Suprapubic skin (tissue), 4 donors: ENCODE data around the gene SNX9. TPM values are rescaled to one million over a fixed set of nuclear protein-coding genes. Genes with fewer than 3 reads are reported as not detected.

ENCODE experiments used
- DNase-seq, 2 donors: peaks; one replicate each; pipeline ENCODE4 v3.0.0-alpha.2; 2019; ENCODE audit warnings: low spot score in 2 of 2
- H3K27ac ChIP-seq: fragments of 200-600 bp; sonication (generic); one replicate; pipeline ENCODE4 v1.5.1; 2019
- H3K27me3 ChIP-seq: fragments of 200-600 bp; sonication (generic); one replicate; pipeline ENCODE4 v1.5.1; 2019
- H3K36me3 ChIP-seq: fragments of 200-600 bp; sonication (generic); one replicate; pipeline ENCODE4 v1.5.1; 2019
- H3K4me1 ChIP-seq: fragments of 200-600 bp; sonication (generic); one replicate; pipeline ENCODE4 v1.5.1; 2019
- H3K4me3 ChIP-seq: fragments of 200-600 bp; sonication (generic); one replicate; pipeline ENCODE4 v1.5.1; 2019; ENCODE audit warnings: mild to moderate bottlenecking
- H3K9me3 ChIP-seq: fragments of 200-600 bp; sonication (generic); one replicate; pipeline ENCODE4 v1.5.1; 2019
- CTCF ChIP-seq, 2 donors: fragments of 200-600 bp in 1 of 2; fragments of 450-650 bp in 1 of 2; sonication (generic) in 1 of 2; IDR thresholded peaks; one replicate each; pipeline ENCODE4 v1.5.1; 2016 to 2019; ENCODE audit warnings: antibody characterized with exemption in 2 of 2, mild to moderate bottlenecking in 1 of 2, moderate library complexity in 1 of 2
- EP300 ChIP-seq: sonication (generic); formaldehyde crosslinking; IDR thresholded peaks from one replicate; pipeline ENCODE4 v1.6.1; 2017; ENCODE audit warnings: antibody characterized with exemption
- POLR2A ChIP-seq, 2 donors: fragments of 450-650 bp; IDR thresholded peaks; one replicate each; pipeline ENCODE4 v1.6.1; 2017; ENCODE audit warnings: antibody characterized with exemption in 2 of 2, mild to moderate bottlenecking in 2 of 2, moderate library complexity in 2 of 2
- POLR2AphosphoS5 ChIP-seq, 3 donors: sonication (generic); formaldehyde crosslinking; IDR thresholded peaks; one replicate each; pipeline ENCODE4 v1.6.1; 2017; ENCODE audit warnings: antibody characterized with exemption in 3 of 3
- whole genome bisulfite sequencing: methylation state at CpG from one replicate; pipeline ENCODE4 v1.1.5; 2018; 5-methylcytosine and 5-hydroxymethylcytosine counted together
- total RNA-seq, 4 donors: library from RNA; depleted of rRNA; stranded (reverse); fragments of >200 nt; gene quantifications; one replicate each; pipeline ENCODE4 v1.1.0, GENCODE V29; 2016

Gene SNX9
- total RNA-seq, 4 donors from 2014 or later = 30.4 to 44.2 (median 35.8) TPM

- Histone ChIP-seq H3K4me3 (no peak overlapping the region), H3K27me3 (no peaks in the 10 kb centered on the region), H3K9me3 (no peaks in the 10 kb centered on the region), H3K4me1 (peaks cover 28% of the 10 kb centered on the region), H3K27ac (no peak overlapping the region), H3K36me3 (peaks cover 5% of the 10 kb centered on the region)
- 97% methylated on average over 11 of the region's 11 CpGs for WGBS
- DNase-seq = no peak
- TF ChIP-seq POLR2A (IDR thresholded peaks at IDR 0.05) (no peak), CTCF (IDR thresholded peaks at IDR 0.05) (no peak), POLR2AphosphoS5 (IDR thresholded peaks at IDR 0.05) (no peak), EP300 (no peak)
Observed at GRCh38 chr6:157864185-157864761, 41.2 kb downstream of the SNX9 start.

- TF ChIP-seq CTCF (IDR thresholded peaks at IDR 0.05) = no peak
- TF ChIP-seq EP300 = no peak
- no peak for TF ChIP-seq POLR2AphosphoS5 (IDR thresholded peaks at IDR 0.05)
- no peak for TF ChIP-seq POLR2A (IDR thresholded peaks at IDR 0.05)
- WGBS = 87% methylated on average over 6 of the region's 6 CpGs
- no peak overlapping the region for H3K4me3 ChIP-seq
- H3K36me3 ChIP-seq = peaks cover 15% of the 10 kb centered on the region
- H3K9me3 ChIP-seq = no peaks in the 10 kb centered on the region
- no peak for DNase-seq
- H3K27me3 ChIP-seq = no peaks in the 10 kb centered on the region
- no peak overlapping the region for H3K27ac ChIP-seq
- peaks cover 22% of the 10 kb centered on the region for H3K4me1 ChIP-seq
Observed at GRCh38 chr6:157865249-157865648, 42.2 kb downstream of the SNX9 start.

- WGBS = 47% methylated on average over 5 of the region's 5 CpGs
- no peak overlapping the region for H3K27ac ChIP-seq
- H3K36me3 ChIP-seq = peaks cover 26% of the 10 kb centered on the region
- peaks cover 11% of the 10 kb centered on the region for H3K4me1 ChIP-seq
- no peaks in the 10 kb centered on the region for H3K9me3 ChIP-seq
- H3K4me3 ChIP-seq = no peak overlapping the region
- no peak for DNase-seq
- TF ChIP-seq CTCF (IDR thresholded peaks at IDR 0.05) (no peak), POLR2A (IDR thresholded peaks at IDR 0.05) (no peak), POLR2AphosphoS5 (IDR thresholded peaks at IDR 0.05) (no peak), EP300 (no peak)
- no peaks in the 10 kb centered on the region for H3K27me3 ChIP-seq
Observed at GRCh38 chr6:157867155-157867559, 44.1 kb downstream of the SNX9 start.

- Histone ChIP-seq H3K36me3 (peaks cover 33% of the 10 kb centered on the region), H3K4me3 (no peak overlapping the region), H3K9me3 (no peaks in the 10 kb centered on the region), H3K4me1 (peaks cover 8% of the 10 kb centered on the region), H3K27ac (no peak overlapping the region), H3K27me3 (no peaks in the 10 kb centered on the region)
- TF ChIP-seq EP300 = no peak
- TF ChIP-seq CTCF (IDR thresholded peaks at IDR 0.05) = no peak
- no peak for TF ChIP-seq POLR2A (IDR thresholded peaks at IDR 0.05)
- no peak for TF ChIP-seq POLR2AphosphoS5 (IDR thresholded peaks at IDR 0.05)
- DNase-seq = no peak
Observed at GRCh38 chr6:157867981-157868380, 44.9 kb downstream of the SNX9 start.

GRCh38 chr6:157868835-157869234 is 45.8 kb downstream of the SNX9 start:
- H3K9me3 ChIP-seq = no peaks in the 10 kb centered on the region
- H3K4me3 ChIP-seq = no peak overlapping the region
- WGBS = 86% methylated on average over 10 of the region's 10 CpGs
- no peaks in the 10 kb centered on the region for H3K27me3 ChIP-seq
- no peak overlapping the region for H3K27ac ChIP-seq
- no peak for DNase-seq
- peaks cover 8% of the 10 kb centered on the region for H3K4me1 ChIP-seq
- H3K36me3 ChIP-seq = peaks cover 35% of the 10 kb centered on the region
- no peak for TF ChIP-seq POLR2AphosphoS5 (IDR thresholded peaks at IDR 0.05)
